HG03457 (cell line): ENCODE measurements around the gene TMEM273.
"Not testable (repeated sequence)": the region's sequence is repeated elsewhere in the genome, so short reads cannot be mapped to it uniquely, and the experiment has no call there.

Source experiments
- ATAC-seq: cut with Tn5 transposase; IDR thresholded peaks from one replicate; pipeline ENCODE4 v1.9.1; 2021; ENCODE audit warnings: moderate number of reproducible peaks; ENCODE audit not compliant: unreplicated experiment

The TMEM273 gene

GRCh38 chr10:49207113-49207512 lies 18.9 kb upstream of the TMEM273 start:
- no peak for ATAC-seq

GRCh38 chr10:49205206-49205605 lies 17.0 kb upstream of the TMEM273 start:
- no peak for ATAC-seq

GRCh38 chr10:49204119-49204518 lies 15.9 kb upstream of the TMEM273 start:
- ATAC-seq = no peak

- ATAC-seq = no peak
Observed at GRCh38 chr10:49202266-49202665, 14.1 kb upstream of the TMEM273 start.

GRCh38 chr10:49200854-49201253 lies 12.7 kb upstream of the TMEM273 start:
- no peak for ATAC-seq

- no peak for ATAC-seq
Observed at GRCh38 chr10:49197171-49197570, 9.0 kb upstream of the TMEM273 start.

- not testable (repeated sequence) for ATAC-seq
Observed at GRCh38 chr10:49195864-49196263, 7.7 kb upstream of the TMEM273 start.

GRCh38 chr10:49194212-49194920 lies 6.2 kb upstream of the TMEM273 start:
- no peak for ATAC-seq

GRCh38 chr10:49191349-49191748 lies 3.2 kb upstream of the TMEM273 start:
- no peak for ATAC-seq

GRCh38 chr10:49189422-49189821 lies 1.2 kb upstream of the TMEM273 start:
- no peak for ATAC-seq

- ATAC-seq = no peak
Observed at GRCh38 chr10:49187044-49187484, 1.1 kb downstream of the TMEM273 start.

GRCh38 chr10:49186613-49187012 lies 1.6 kb downstream of the TMEM273 start:
- no peak for ATAC-seq

GRCh38 chr10:49185213-49185612 lies 3.0 kb downstream of the TMEM273 start:
- no peak for ATAC-seq

GRCh38 chr10:49184642-49185111 lies 3.5 kb downstream of the TMEM273 start:
- ATAC-seq = no peak

- ATAC-seq = no peak
Observed at GRCh38 chr10:49183596-49184542, 4.3 kb downstream of the TMEM273 start.

- ATAC-seq = no peak
Observed at GRCh38 chr10:49182776-49183175, 5.4 kb downstream of the TMEM273 start.

GRCh38 chr10:49180444-49180860 lies 7.7 kb downstream of the TMEM273 start:
- no peak for ATAC-seq

GRCh38 chr10:49179699-49180443 lies 8.3 kb downstream of the TMEM273 start:
- ATAC-seq = no peak

- ATAC-seq = no peak
Observed at GRCh38 chr10:49178489-49179471, 9.4 kb downstream of the TMEM273 start.
